ENCODE results near the gene STARD4.

GRCh38 chr5:111486055-111486454 is 26.3 kb downstream of the STARD4 start:
- TF ChIP-seq, protein P1, sequence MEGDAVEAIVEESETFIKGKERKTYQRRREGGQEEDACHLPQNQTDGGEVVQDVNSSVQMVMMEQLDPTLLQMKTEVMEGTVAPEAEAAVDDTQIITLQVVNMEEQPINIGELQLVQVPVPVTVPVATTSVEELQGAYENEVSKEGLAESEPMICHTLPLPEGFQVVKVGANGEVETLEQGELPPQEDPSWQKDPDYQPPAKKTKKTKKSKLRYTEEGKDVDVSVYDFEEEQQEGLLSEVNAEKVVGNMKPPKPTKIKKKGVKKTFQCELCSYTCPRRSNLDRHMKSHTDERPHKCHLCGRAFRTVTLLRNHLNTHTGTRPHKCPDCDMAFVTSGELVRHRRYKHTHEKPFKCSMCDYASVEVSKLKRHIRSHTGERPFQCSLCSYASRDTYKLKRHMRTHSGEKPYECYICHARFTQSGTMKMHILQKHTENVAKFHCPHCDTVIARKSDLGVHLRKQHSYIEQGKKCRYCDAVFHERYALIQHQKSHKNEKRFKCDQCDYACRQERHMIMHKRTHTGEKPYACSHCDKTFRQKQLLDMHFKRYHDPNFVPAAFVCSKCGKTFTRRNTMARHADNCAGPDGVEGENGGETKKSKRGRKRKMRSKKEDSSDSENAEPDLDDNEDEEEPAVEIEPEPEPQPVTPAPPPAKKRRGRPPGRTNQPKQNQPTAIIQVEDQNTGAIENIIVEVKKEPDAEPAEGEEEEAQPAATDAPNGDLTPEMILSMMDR (conservative IDR thresholded peaks at IDR 0.05; ENCODE audit: low read depth, low read length), result no peak
- TF ChIP-seq EZH2 (IDR thresholded peaks at IDR 0.05; ENCODE audit: borderline replicate concordance, low read depth, low read length, poor library complexity, severe bottlenecking), result no peak

All from A673 (cell line).